Panc1 (cell line): Measurements from ENCODE around the gene PCMTD2. TPM values are rescaled to one million over a fixed set of nuclear protein-coding genes. Genes with fewer than 3 reads are reported as not detected.

Experiments
- ATAC-seq: fragments of 200-7000 bp; cut with Tn5 transposase; 2 replicates; pipeline ENCODE4 v1.9.1; 2020; ENCODE audit warnings: mild to moderate bottlenecking, moderate library complexity
- BruUV-seq: library from RNA; stranded (reverse); fragments of 400-500 nt; replicated peaks from 2 replicates; lab custom pipeline; 2021; lab: Mats Ljungman, UMichigan
- CTCF ChIA-PET: fragments of 300-600 bp; sonication (Branson Sonifier 250); formaldehyde crosslinking; loops from one replicate; lab custom pipeline; 2022; ENCODE audit warnings: antibody characterized with exemption; lab: Charles Lee
- POLR2A ChIA-PET: fragments of 300-600 bp; sonication (Branson Sonifier 250); formaldehyde crosslinking; loops from one replicate; lab custom pipeline; 2022; ENCODE audit warnings: antibody characterized with exemption; lab: Charles Lee
- DNase-seq: peaks from one replicate; pipeline ENCODE4 v3.0.0-alpha.2; 2010; ENCODE audit warnings: low read depth, low spot score
- H3K27ac ChIP-seq: 2 replicates; pipeline ENCODE4 v1.5.1; 2011; ENCODE audit warnings: mild to moderate bottlenecking, low read length, inconsistent platforms
- H3K27me3 ChIP-seq: fragments of 200-500 bp; sonication (Bioruptor generic); 2 replicates; pipeline ENCODE4 v1.6.0; 2014; ENCODE audit warnings: low read length, inconsistent platforms; ENCODE audit not compliant: control insufficient read depth, insufficient read depth
- H3K36me3 ChIP-seq: fragments of 200-500 bp; sonication (Bioruptor generic); 2 replicates; pipeline ENCODE4 v1.5.1; 2014; ENCODE audit warnings: inconsistent platforms, mild to moderate bottlenecking, low read length, moderate library complexity; ENCODE audit not compliant: control insufficient read depth, insufficient read depth
- H3K4me1 ChIP-seq: 2 replicates; pipeline ENCODE4 v1.5.1; 2011; ENCODE audit warnings: inconsistent platforms, mild to moderate bottlenecking, low read length, moderate library complexity; ENCODE audit not compliant: control insufficient read depth, insufficient read depth
- H3K4me3 ChIP-seq, 2 experiments: 2 replicates each; pipeline ENCODE4 v1.5.1; 2011 to 2012; ENCODE audit warnings: low read depth in 2 of 2, low read length in 2 of 2, mild to moderate bottlenecking in 2 of 2, inconsistent platforms in 1 of 2, moderate library complexity in 1 of 2
- H3K9me3 ChIP-seq: fragments of 200-500 bp; sonication (Bioruptor generic); 2 replicates; pipeline ENCODE4 v1.5.1; 2014; ENCODE audit warnings: low read depth, mild to moderate bottlenecking, inconsistent platforms, low read length, moderate library complexity; ENCODE audit not compliant: control insufficient read depth, insufficient read depth
- CTCF ChIP-seq: fragments of 450-650 bp; IDR thresholded peaks from 2 replicates; pipeline ENCODE4 v1.5.1; 2017; ENCODE audit warnings: mild to moderate bottlenecking
- POLR2AphosphoS5 ChIP-seq: IDR thresholded peaks from 2 replicates; pipeline ENCODE4 v1.6.1; 2012; ENCODE audit warnings: mild to moderate bottlenecking, low read depth, low read length, moderate library complexity
- SIN3A ChIP-seq: IDR thresholded peaks from 2 replicates; pipeline ENCODE4 v1.6.1; 2012; ENCODE audit warnings: low read depth, mild to moderate bottlenecking, low read length, moderate library complexity, borderline replicate concordance; ENCODE audit not compliant: insufficient read depth
- TCF7L2 ChIP-seq: IDR thresholded peaks from 2 replicates; pipeline ENCODE4 v1.6.1; 2011; ENCODE audit warnings: mild to moderate bottlenecking, low read depth, low read length, inconsistent platforms
- in situ Hi-C: cut with HindIII; loops from 2 replicates; pipeline ENCODE4 v1.10.0; 2016; ENCODE audit warnings: low sequenced_read_pairs, low pct_unique_long_range_greater_than_20kb
- intact Hi-C: fragments of 100-400 bp; cut with micrococcal nuclease; formaldehyde crosslinking; loops from one replicate; pipeline ENCODE4 v1.10.0; 2022; ENCODE audit not compliant: unreplicated experiment
- total RNA-seq: library from RNA; stranded (reverse); gene quantifications from one replicate; pipeline ENCODE4 v1.2.1, GENCODE V29; 2021; ENCODE audit not compliant: unreplicated experiment
- TF ChIP-seq, protein P1 (sequence below), 2 experiments: IDR thresholded peaks; 2 replicates each; pipeline ENCODE4 v1.6.1; 2011 to 2012; ENCODE audit warnings: low read depth in 2 of 2, control low read depth in 1 of 2, low read length in 1 of 2, mild to moderate bottlenecking in 1 of 2, moderate library complexity in 1 of 2; ENCODE audit not compliant: insufficient read depth in 1 of 2

PCMTD2 gene
- total RNA-seq, 1 experiment from 2014 or later = 35.0 TPM

GRCh38 chr20:64268174-64268573, 12.6 kb downstream of the PCMTD2 start:
- Histone ChIP-seq H3K27ac (no peak overlapping the region), H3K4me1 (no peaks in the 10 kb centered on the region), H3K36me3 (no peaks in the 10 kb centered on the region), H3K27me3 (no peaks in the 10 kb centered on the region), H3K4me3 (no peak overlapping the region), H3K9me3 (no peaks in the 10 kb centered on the region)
- in situ Hi-C loops (no loop called here), intact Hi-C loops (no loop called here)
- TF ChIP-seq, protein P1, sequence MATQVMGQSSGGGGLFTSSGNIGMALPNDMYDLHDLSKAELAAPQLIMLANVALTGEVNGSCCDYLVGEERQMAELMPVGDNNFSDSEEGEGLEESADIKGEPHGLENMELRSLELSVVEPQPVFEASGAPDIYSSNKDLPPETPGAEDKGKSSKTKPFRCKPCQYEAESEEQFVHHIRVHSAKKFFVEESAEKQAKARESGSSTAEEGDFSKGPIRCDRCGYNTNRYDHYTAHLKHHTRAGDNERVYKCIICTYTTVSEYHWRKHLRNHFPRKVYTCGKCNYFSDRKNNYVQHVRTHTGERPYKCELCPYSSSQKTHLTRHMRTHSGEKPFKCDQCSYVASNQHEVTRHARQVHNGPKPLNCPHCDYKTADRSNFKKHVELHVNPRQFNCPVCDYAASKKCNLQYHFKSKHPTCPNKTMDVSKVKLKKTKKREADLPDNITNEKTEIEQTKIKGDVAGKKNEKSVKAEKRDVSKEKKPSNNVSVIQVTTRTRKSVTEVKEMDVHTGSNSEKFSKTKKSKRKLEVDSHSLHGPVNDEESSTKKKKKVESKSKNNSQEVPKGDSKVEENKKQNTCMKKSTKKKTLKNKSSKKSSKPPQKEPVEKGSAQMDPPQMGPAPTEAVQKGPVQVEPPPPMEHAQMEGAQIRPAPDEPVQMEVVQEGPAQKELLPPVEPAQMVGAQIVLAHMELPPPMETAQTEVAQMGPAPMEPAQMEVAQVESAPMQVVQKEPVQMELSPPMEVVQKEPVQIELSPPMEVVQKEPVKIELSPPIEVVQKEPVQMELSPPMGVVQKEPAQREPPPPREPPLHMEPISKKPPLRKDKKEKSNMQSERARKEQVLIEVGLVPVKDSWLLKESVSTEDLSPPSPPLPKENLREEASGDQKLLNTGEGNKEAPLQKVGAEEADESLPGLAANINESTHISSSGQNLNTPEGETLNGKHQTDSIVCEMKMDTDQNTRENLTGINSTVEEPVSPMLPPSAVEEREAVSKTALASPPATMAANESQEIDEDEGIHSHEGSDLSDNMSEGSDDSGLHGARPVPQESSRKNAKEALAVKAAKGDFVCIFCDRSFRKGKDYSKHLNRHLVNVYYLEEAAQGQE (IDR thresholded peaks at IDR 0.05; ENCODE audit: insufficient read depth in 1 of 2, low read depth in 2 of 2, low read length in 1 of 2) = no peak
- no peak for TF ChIP-seq SIN3A
- TF ChIP-seq POLR2AphosphoS5 = no peak
- TF ChIP-seq TCF7L2 = no peak
- TF ChIP-seq CTCF = no peak
- DNase-seq = no peak
- ChIA-PET POLR2A (no interaction called here), CTCF (no interaction called here)
- no TSS peak for BruUV-seq
- no peak for ATAC-seq

GRCh38 chr20:64269604-64270411, 14.3 kb downstream of the PCMTD2 start:
- ChIA-PET CTCF (no interaction called here), POLR2A (no interaction called here)
- no peak overlapping the region for H3K4me3 ChIP-seq
- DNase-seq = no peak
- H3K27ac ChIP-seq = no peak overlapping the region
- no peaks in the 10 kb centered on the region for H3K27me3 ChIP-seq
- TF ChIP-seq POLR2AphosphoS5 (no peak), SIN3A (no peak)
- TF ChIP-seq, protein P1 (IDR thresholded peaks at IDR 0.05; ENCODE audit: insufficient read depth in 1 of 2, low read depth in 2 of 2, low read length in 1 of 2) = peak in 1 of 2 experiments; percentile 14; a peak in 1 of 4 replicates
- in situ Hi-C loops (no loop called here), intact Hi-C loops (no loop called here)
- no peaks in the 10 kb centered on the region for H3K4me1 ChIP-seq
- no peaks in the 10 kb centered on the region for H3K9me3 ChIP-seq
- no peaks in the 10 kb centered on the region for H3K36me3 ChIP-seq
- no TSS peak for BruUV-seq
- ATAC-seq = no peak
